ENCODE results near the gene HSF4. TPM values are rescaled to one million over a fixed set of nuclear protein-coding genes. Genes with fewer than 3 reads are reported as not detected.

HSF4 gene
- total RNA-seq, 1 experiment from 2014 or later = 2.2 TPM

DNA sequence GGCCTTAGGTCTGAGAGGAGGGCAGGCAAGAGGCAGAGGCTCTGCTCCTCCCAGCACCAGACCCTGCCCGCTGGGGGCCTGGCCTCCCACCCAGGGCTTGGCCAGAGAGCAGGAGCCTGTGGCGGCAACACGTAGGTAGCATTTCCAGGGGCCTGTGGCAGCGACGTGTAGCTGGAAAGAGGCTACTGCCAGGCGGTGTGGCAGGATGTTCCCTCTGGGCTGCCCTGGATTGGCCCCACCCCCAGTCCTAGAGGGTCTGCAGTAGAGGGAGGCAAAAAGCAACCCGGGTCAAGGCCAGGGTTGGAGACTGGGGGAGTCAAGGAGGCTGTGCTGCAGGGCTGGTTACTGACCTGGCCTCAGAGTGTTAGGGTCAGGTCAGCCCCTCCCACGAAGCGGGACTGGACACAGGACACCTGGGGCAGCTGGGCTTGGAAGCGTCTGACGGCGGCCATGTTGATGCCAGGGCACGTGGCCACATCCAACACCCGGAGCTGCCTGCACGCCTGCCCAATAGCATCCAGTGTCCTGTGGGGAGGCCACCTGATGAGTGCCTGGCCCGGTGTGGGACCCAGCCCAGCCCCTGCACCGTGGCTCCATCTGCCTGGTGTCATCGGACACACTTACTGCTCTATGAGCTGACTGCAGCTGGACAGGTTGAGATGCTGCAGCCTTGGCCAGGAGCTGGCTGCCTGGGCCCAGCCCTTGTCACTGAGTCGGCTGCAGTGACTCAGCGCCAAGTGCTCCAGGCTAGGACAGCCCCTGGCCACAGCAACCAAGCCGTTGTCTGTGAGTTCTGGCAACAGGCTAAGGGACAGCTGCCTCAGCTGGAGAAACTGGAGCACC lies 42.9 kb downstream of the HSF4 start:
- Mint-ChIP-seq H3K4me1 (no peaks in the 10 kb centered on the region), H3K4me3 (no peak overlapping the region), H3K36me3 (no peaks in the 10 kb centered on the region), H3K27ac (no peak overlapping the region), H3K9me3 (no peaks in the 10 kb centered on the region), H3K27me3 (ENCODE audit: low read depth) (peaks cover 5% of the 10 kb centered on the region)
- ATAC-seq (peak; percentile 28), DNase-seq (ENCODE audit: low spot score) (no peak)
- POLR2A ChIA-PET = interaction anchor here (0.6 to 1.7 kb wide), 3 partner anchors 9 to 19 kb away, joined by 3 to 8 read pairs (median 7); partner anchors contain the start of genes ELMO3 and TMEM208
- TF ChIP-seq, protein P1, sequence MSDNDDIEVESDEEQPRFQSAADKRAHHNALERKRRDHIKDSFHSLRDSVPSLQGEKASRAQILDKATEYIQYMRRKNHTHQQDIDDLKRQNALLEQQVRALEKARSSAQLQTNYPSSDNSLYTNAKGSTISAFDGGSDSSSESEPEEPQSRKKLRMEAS (CRISPR knock-in tag; IDR thresholded peaks at IDR 0.05) = no peak
- TF ChIP-seq ZNF121 (CRISPR knock-in tag; IDR thresholded peaks at IDR 0.05) = 0 out of 2 replicates have a peak, but pooled peaks have one; percentile 13
- CTCF ChIA-PET = interaction anchor here (1.7 to 9.1 kb wide), 2 partner anchors 9 to 247 kb away, joined by 4 to 65 read pairs; partner anchors contain the start of genes CES3 and ELMO3

DNA sequence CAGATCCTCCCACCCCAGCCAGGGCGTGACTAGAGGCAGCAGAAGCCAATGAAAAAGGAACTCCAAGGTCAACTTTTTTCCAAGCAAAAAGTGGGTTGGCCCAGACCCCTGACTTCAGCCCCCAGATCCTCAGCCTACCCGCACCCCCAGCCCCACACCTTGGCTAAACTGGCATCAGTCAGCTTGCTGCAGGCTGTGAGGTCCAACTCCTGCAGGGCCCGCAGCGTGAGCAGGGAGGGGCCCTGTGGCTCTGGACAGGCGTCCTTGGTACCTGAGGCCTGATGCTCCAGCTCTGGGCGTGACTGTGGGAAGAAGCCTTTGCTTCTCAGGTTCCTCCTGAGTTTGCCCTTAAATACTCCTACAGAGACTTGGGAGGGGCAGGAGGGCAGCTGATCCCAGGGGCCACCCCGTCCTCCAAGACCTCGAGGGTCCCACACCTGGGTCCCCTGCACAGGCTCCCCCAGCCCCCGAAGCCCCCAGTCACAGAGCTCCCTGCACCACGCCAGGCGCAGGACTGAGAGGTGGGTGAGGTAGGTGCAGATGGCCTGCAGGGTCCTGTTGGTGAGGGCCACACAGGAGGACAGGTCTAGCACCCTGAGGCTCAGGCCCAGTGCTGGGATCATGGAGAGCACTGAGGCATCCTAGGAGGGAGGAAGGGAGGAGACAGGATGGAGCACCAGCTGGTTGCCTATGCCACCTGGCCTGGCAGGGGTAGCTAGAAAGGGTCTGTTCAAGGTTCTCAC lies 43.8 kb downstream of the HSF4 start:
- H3K27ac Mint-ChIP-seq = no peak overlapping the region
- ChIA-PET CTCF (interaction anchor here (0.6 to 9.1 kb wide), 5 partner anchors 9 to 247 kb away, joined by 3 to 65 read pairs (median 6); partner anchors contain the start of genes CES3 and ELMO3), POLR2A (interaction anchor here (0.6 to 2.1 kb wide), 3 partner anchors 10 to 38 kb away, joined by 7 to 8 read pairs (median 7); partner anchors contain the start of genes FHOD1 and TMEM208)
- DNase-seq (ENCODE audit: low spot score) = no peak
- no peak for ATAC-seq
- no peaks in the 10 kb centered on the region for H3K36me3 Mint-ChIP-seq
- H3K9me3 Mint-ChIP-seq = no peaks in the 10 kb centered on the region
- peaks cover 5% of the 10 kb centered on the region for H3K27me3 Mint-ChIP-seq (ENCODE audit: low read depth)
- H3K4me3 Mint-ChIP-seq = no peak overlapping the region
- TF ChIP-seq, protein P2, sequence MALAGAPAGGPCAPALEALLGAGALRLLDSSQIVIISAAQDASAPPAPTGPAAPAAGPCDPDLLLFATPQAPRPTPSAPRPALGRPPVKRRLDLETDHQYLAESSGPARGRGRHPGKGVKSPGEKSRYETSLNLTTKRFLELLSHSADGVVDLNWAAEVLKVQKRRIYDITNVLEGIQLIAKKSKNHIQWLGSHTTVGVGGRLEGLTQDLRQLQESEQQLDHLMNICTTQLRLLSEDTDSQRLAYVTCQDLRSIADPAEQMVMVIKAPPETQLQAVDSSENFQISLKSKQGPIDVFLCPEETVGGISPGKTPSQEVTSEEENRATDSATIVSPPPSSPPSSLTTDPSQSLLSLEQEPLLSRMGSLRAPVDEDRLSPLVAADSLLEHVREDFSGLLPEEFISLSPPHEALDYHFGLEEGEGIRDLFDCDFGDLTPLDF (CRISPR knock-in tag; IDR thresholded peaks at IDR 0.05) = no peak
- TF ChIP-seq SP1 (CRISPR knock-in tag; conservative IDR thresholded peaks at IDR 0.05) (no peak), NFE2L1 (CRISPR knock-in tag; IDR thresholded peaks at IDR 0.05) (no peak)
- no peaks in the 10 kb centered on the region for H3K4me1 Mint-ChIP-seq

DNA sequence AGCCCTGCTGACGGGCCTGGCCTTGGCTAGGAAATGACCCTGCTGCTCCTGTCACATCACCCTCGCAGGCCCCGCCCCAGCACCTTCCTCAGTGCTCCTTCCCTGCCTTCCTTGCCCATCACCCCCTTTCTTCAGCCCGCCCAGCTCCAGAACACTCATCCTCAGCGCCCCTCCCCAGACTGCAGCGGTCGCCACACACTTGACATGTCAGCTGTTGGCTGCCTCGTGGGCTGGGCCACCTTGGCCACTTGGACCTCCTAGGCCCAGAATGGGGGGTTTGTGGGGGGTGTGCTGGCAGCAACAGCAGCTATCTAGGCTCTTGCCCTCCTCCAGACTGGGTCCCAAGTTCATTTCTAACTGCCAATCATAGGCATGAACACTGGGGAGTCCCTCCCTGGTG lies 45.0 kb downstream of the HSF4 start:
- DNase-seq (ENCODE audit: low spot score) = no peak
- Mint-ChIP-seq H3K27me3 (ENCODE audit: low read depth) (peaks cover 11% of the 10 kb centered on the region), H3K27ac (no peak overlapping the region), H3K4me1 (no peaks in the 10 kb centered on the region), H3K9me3 (no peaks in the 10 kb centered on the region), H3K4me3 (no peak overlapping the region), H3K36me3 (no peaks in the 10 kb centered on the region)
- ChIA-PET POLR2A (interaction anchor here (2.1 kb wide), 1 partner anchor 37 kb away, joined by 7 read pairs; the partner anchor contains the start of gene FHOD1), CTCF (interaction anchor here (0.6 to 9.1 kb wide), 11 partner anchors 11 to 300 kb away, joined by 3 to 65 read pairs (median 3); partner anchors contain the start of genes CES3, ELMO3, KCTD19 and LRRC36)
- no peak for ATAC-seq
- TF ChIP-seq PRRX2 (CRISPR knock-in tag; IDR thresholded peaks at IDR 0.05) = no peak
- TF ChIP-seq TEAD4 (CRISPR knock-in tag; IDR thresholded peaks at IDR 0.05) = no peak
- TF ChIP-seq, protein P3, sequence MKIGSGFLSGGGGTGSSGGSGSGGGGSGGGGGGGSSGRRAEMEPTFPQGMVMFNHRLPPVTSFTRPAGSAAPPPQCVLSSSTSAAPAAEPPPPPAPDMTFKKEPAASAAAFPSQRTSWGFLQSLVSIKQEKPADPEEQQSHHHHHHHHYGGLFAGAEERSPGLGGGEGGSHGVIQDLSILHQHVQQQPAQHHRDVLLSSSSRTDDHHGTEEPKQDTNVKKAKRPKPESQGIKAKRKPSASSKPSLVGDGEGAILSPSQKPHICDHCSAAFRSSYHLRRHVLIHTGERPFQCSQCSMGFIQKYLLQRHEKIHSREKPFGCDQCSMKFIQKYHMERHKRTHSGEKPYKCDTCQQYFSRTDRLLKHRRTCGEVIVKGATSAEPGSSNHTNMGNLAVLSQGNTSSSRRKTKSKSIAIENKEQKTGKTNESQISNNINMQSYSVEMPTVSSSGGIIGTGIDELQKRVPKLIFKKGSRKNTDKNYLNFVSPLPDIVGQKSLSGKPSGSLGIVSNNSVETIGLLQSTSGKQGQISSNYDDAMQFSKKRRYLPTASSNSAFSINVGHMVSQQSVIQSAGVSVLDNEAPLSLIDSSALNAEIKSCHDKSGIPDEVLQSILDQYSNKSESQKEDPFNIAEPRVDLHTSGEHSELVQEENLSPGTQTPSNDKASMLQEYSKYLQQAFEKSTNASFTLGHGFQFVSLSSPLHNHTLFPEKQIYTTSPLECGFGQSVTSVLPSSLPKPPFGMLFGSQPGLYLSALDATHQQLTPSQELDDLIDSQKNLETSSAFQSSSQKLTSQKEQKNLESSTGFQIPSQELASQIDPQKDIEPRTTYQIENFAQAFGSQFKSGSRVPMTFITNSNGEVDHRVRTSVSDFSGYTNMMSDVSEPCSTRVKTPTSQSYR (CRISPR knock-in tag; IDR thresholded peaks at IDR 0.05) = no peak
- no peak for TF ChIP-seq RORB (CRISPR knock-in tag; IDR thresholded peaks at IDR 0.05)
- TF ChIP-seq RELA (CRISPR knock-in tag; IDR thresholded peaks at IDR 0.05; ENCODE audit: borderline replicate concordance) = no peak
- TF ChIP-seq, protein P4, sequence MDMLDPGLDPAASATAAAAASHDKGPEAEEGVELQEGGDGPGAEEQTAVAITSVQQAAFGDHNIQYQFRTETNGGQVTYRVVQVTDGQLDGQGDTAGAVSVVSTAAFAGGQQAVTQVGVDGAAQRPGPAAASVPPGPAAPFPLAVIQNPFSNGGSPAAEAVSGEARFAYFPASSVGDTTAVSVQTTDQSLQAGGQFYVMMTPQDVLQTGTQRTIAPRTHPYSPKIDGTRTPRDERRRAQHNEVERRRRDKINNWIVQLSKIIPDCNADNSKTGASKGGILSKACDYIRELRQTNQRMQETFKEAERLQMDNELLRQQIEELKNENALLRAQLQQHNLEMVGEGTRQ (CRISPR knock-in tag; IDR thresholded peaks at IDR 0.05) = no peak
- TF ChIP-seq, protein P5, sequence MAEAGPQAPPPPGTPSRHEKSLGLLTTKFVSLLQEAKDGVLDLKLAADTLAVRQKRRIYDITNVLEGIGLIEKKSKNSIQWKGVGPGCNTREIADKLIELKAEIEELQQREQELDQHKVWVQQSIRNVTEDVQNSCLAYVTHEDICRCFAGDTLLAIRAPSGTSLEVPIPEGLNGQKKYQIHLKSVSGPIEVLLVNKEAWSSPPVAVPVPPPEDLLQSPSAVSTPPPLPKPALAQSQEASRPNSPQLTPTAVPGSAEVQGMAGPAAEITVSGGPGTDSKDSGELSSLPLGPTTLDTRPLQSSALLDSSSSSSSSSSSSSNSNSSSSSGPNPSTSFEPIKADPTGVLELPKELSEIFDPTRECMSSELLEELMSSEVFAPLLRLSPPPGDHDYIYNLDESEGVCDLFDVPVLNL (CRISPR knock-in tag; IDR thresholded peaks at IDR 0.05; ENCODE audit: borderline replicate concordance, low read depth) = no peak
- no peak for TF ChIP-seq ZNF138 (CRISPR knock-in tag; conservative IDR thresholded peaks at IDR 0.05)
- no peak for TF ChIP-seq JUN (CRISPR knock-in tag; IDR thresholded peaks at IDR 0.05)
- TF ChIP-seq GTF2I (CRISPR knock-in tag; conservative IDR thresholded peaks at IDR 0.05) = no peak
